ENCODE measurements around the gene RTN4RL1. TPM values are rescaled to one million over a fixed set of nuclear protein-coding genes. Genes with fewer than 3 reads are reported as not detected.

The RTN4RL1 gene
- total and polyA plus RNA-seq, 2 of the 13 experiments (the other 11 are each of a cell fraction or from before 2014, with no cell fraction given) = 0.01 TPM; not detected in 1

- no peak for TF ChIP-seq PBX2 (CRISPR knock-in tag; IDR thresholded peaks at IDR 0.05)
- TF ChIP-seq KLF6 (CRISPR knock-in tag; IDR thresholded peaks at IDR 0.05) = no peak
- TF ChIP-seq SALL1 (CRISPR knock-in tag; IDR thresholded peaks at IDR 0.05) = peak; percentile 67
- TF ChIP-seq MYPOP (CRISPR knock-in tag; IDR thresholded peaks at IDR 0.05) = 0 out of 2 replicates have a peak, but pooled peaks have one; percentile 71
- TF ChIP-seq NFE2L1 (CRISPR knock-in tag; IDR thresholded peaks at IDR 0.05; ENCODE audit: borderline replicate concordance) = no peak
- no peak for TF ChIP-seq PHF21A (CRISPR knock-in tag; IDR thresholded peaks at IDR 0.05)
- no peak for TF ChIP-seq HDAC1 (CRISPR knock-in tag; IDR thresholded peaks at IDR 0.05)
- no peak for TF ChIP-seq ZNF124 (CRISPR knock-in tag; IDR thresholded peaks at IDR 0.05)
- TF ChIP-seq FOSL1 (CRISPR knock-in tag; IDR thresholded peaks at IDR 0.05; ENCODE audit: borderline replicate concordance) = no peak
- TF ChIP-seq CEBPG (CRISPR knock-in tag; IDR thresholded peaks at IDR 0.05) = no peak
- TF ChIP-seq HOXA3 (CRISPR knock-in tag; IDR thresholded peaks at IDR 0.05) = peak; percentile 52; the same call in 1 of the 2 replicates
- TF ChIP-seq MYC (CRISPR knock-in tag; IDR thresholded peaks at IDR 0.05; ENCODE audit: borderline replicate concordance) = no peak
- no peak for TF ChIP-seq ZNF564 (CRISPR knock-in tag; IDR thresholded peaks at IDR 0.05)
- TF ChIP-seq TIGD3 (CRISPR knock-in tag; IDR thresholded peaks at IDR 0.05; ENCODE audit: borderline replicate concordance) = no peak
- TF ChIP-seq KLF13 (CRISPR knock-in tag; IDR thresholded peaks at IDR 0.05) = no peak
- no peak for TF ChIP-seq STAT5B (CRISPR knock-in tag; IDR thresholded peaks at IDR 0.05)
- peak; percentile 72 for TF ChIP-seq XRCC5 (optimal IDR thresholded peaks at IDR 0.05; ENCODE audit: low read length)
- TF ChIP-seq NR2F1 (CRISPR knock-in tag; IDR thresholded peaks at IDR 0.05) = no peak
- TF ChIP-seq ARNTL (CRISPR knock-in tag; IDR thresholded peaks at IDR 0.05) = no peak
- TF ChIP-seq ZHX2 (IDR thresholded peaks at IDR 0.05; ENCODE audit: low read depth) = no peak
- TF ChIP-seq ZHX2 (CRISPR knock-in tag; IDR thresholded peaks at IDR 0.05; ENCODE audit: borderline replicate concordance) = no peak
- no peak for TF ChIP-seq MATR3 (CRISPR knock-in tag; IDR thresholded peaks at IDR 0.05)
Measured at GRCh38 chr17:2054512-2055291, 29.6 kb upstream of the RTN4RL1 start, which contains the start of gene HIC1 (continued).

Data from HepG2 (cell line).